ENCODE results near the gene MISP3.

The MISP3 gene

DNA sequence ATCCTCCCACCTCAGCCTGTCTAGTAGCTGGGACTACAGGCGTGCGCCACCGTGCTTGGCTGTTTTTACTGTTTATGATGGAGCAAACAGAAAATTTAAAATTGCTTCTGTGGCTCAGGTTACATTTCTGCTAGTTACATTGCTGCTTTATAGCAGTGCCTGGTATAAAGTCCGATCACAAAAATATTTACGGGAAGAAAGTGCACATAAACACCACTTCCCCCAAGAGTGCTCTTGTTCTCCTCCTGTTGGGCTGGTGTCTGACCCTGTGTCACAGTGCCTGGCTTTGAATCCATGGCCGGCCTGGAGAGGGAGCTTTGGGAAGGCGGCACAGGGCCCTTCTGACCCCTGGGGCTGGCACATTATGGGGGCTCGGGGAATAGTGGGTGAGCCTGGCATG, 33.1 kb downstream of the MISP3 start:
- Histone ChIP-seq H3K79me1 (ENCODE audit: low read length) (no peaks in the 10 kb centered on the region), H3K79me2 (ENCODE audit: control insufficient read depth, insufficient read depth, low read length) (no peaks in the 10 kb centered on the region), H3K9ac (ENCODE audit: low read length) (no peak overlapping the region), H2BK15ac (replicated peaks; ENCODE audit: low read depth) (no peak overlapping the region), H3K56ac (ENCODE audit: low read length) (no peak overlapping the region), H3K4me3 (ENCODE audit: low read length) (no peak overlapping the region), H3K18ac (ENCODE audit: low read length) (no peak overlapping the region), H4K5ac (ENCODE audit: low read length) (no peak overlapping the region), H3K27me3 (ENCODE audit: insufficient read depth, low read length, poor library complexity) (no peaks in the 10 kb centered on the region), H2BK120ac (ENCODE audit: low read depth, low read length) (no peak overlapping the region), H3K4me2 (ENCODE audit: low read length) (no peak overlapping the region), H2BK5ac (ENCODE audit: low read length) (no peak overlapping the region), H3K27ac (ENCODE audit: low read depth, low read length) (no peak overlapping the region), H3K4me1 (ENCODE audit: control insufficient read depth, low read depth, low read length) (no peaks in the 10 kb centered on the region), H4K8ac (ENCODE audit: low read depth, low read length) (no peak overlapping the region), H2AK5ac (ENCODE audit: low read length) (no peak overlapping the region), H3K36me3 (ENCODE audit: control insufficient read depth, insufficient read depth, low read length) (no peaks in the 10 kb centered on the region), H3K4ac (ENCODE audit: low read depth, low read length) (no peak overlapping the region), H3K23ac (ENCODE audit: low read length) (no peak overlapping the region)
- no peak for DNase-seq
- no CpG with 5 or more reads among the region's 8 CpGs for WGBS (ENCODE audit: extremely low coverage, insufficient coverage, low lambda C conversion rate)

- Histone ChIP-seq H2BK15ac (replicated peaks; ENCODE audit: low read depth) (no peak overlapping the region), H3K23ac (ENCODE audit: low read length) (no peak overlapping the region), H4K5ac (ENCODE audit: low read length) (no peak overlapping the region), H3K4me3 (ENCODE audit: low read length) (no peak overlapping the region), H3K56ac (ENCODE audit: low read length) (no peak overlapping the region), H3K27ac (ENCODE audit: low read depth, low read length) (no peak overlapping the region), H2AK5ac (ENCODE audit: low read length) (no peak overlapping the region), H3K18ac (ENCODE audit: low read length) (no peak overlapping the region), H3K4ac (ENCODE audit: low read depth, low read length) (no peak overlapping the region), H4K8ac (ENCODE audit: low read depth, low read length) (no peak overlapping the region), H2BK120ac (ENCODE audit: low read depth, low read length) (no peak overlapping the region), H3K27me3 (ENCODE audit: insufficient read depth, low read length, poor library complexity) (no peaks in the 10 kb centered on the region), H3K79me2 (ENCODE audit: control insufficient read depth, insufficient read depth, low read length) (no peaks in the 10 kb centered on the region), H3K79me1 (ENCODE audit: low read length) (no peaks in the 10 kb centered on the region), H3K36me3 (ENCODE audit: control insufficient read depth, insufficient read depth, low read length) (no peaks in the 10 kb centered on the region), H3K4me2 (ENCODE audit: low read length) (no peak overlapping the region), H3K9ac (ENCODE audit: low read length) (no peak overlapping the region), H3K4me1 (ENCODE audit: control insufficient read depth, low read depth, low read length) (peaks cover under 1% of the 10 kb centered on the region), H2BK5ac (ENCODE audit: low read length) (no peak overlapping the region)
- DNase-seq: no peak
- no CpG with 5 or more reads among the region's 16 CpGs for WGBS (ENCODE audit: extremely low coverage, insufficient coverage, low lambda C conversion rate)
Observed at GRCh38 chr19:14106840-14107239, 34.3 kb downstream of the MISP3 start.

DNA sequence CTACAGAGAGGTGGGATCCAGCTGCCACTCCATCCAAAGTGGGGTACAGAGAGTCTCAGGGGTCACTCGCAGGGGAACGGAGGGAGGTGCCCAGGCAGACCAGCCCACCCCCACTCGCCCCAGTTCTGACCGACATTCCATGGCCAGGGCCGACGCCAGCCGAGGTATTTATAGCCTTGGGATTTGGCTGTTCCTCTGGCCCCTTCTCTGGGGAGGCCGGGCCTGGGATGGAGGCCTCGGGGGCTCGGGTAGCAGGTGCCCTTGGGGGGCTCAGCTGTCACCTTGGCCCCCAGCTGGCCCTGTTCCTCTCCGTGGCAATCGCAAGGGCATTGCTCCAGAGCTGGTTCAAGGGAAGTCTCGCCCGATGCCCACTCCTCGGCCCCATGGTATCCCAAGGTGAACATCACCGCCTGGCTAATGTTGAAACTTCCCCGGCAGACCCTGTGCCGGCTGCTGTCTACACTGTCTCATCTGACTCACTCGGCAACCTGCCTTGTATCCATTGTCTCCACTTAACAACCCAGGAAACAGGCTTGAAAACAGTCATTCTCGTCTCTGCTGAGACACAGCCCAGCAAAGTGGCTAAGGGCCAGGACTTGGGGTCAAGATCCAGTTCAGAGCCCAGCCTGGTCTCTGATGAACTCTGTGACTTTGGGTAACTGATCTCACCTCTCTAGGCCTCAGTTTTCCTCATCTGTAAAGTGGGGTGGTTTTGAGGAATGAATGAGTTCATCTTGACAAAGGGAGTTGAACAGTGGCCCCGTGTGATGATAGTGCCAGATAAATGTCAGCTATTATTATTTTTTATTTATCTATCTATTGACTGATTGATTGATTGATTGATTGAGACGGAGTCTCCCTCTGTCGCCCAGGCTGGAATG, 35.2 kb downstream of the MISP3 start:
- Histone ChIP-seq H3K18ac (ENCODE audit: low read length) (no peak overlapping the region), H3K27ac (ENCODE audit: low read depth, low read length) (no peak overlapping the region), H3K4me3 (ENCODE audit: low read length) (no peak overlapping the region), H4K8ac (ENCODE audit: low read depth, low read length) (no peak overlapping the region), H3K4me2 (ENCODE audit: low read length) (no peak overlapping the region), H3K36me3 (ENCODE audit: control insufficient read depth, insufficient read depth, low read length) (no peaks in the 10 kb centered on the region), H3K79me2 (ENCODE audit: control insufficient read depth, insufficient read depth, low read length) (no peaks in the 10 kb centered on the region), H4K5ac (ENCODE audit: low read length) (no peak overlapping the region), H3K4me1 (ENCODE audit: control insufficient read depth, low read depth, low read length) (peaks cover 3% of the 10 kb centered on the region), H3K27me3 (ENCODE audit: insufficient read depth, low read length, poor library complexity) (no peaks in the 10 kb centered on the region), H2BK15ac (replicated peaks; ENCODE audit: low read depth) (no peak overlapping the region), H3K79me1 (ENCODE audit: low read length) (no peaks in the 10 kb centered on the region), H2AK5ac (ENCODE audit: low read length) (no peak overlapping the region), H2BK120ac (ENCODE audit: low read depth, low read length) (no peak overlapping the region), H3K56ac (ENCODE audit: low read length) (no peak overlapping the region), H3K23ac (ENCODE audit: low read length) (no peak overlapping the region), H3K4ac (ENCODE audit: low read depth, low read length) (no peak overlapping the region), H3K9ac (ENCODE audit: low read length) (no peak overlapping the region), H2BK5ac (ENCODE audit: low read length) (no peak overlapping the region)
- no CpG with 5 or more reads among the region's 23 CpGs for WGBS (ENCODE audit: extremely low coverage, insufficient coverage, low lambda C conversion rate)
- DNase-seq: peak; percentile 34

DNA sequence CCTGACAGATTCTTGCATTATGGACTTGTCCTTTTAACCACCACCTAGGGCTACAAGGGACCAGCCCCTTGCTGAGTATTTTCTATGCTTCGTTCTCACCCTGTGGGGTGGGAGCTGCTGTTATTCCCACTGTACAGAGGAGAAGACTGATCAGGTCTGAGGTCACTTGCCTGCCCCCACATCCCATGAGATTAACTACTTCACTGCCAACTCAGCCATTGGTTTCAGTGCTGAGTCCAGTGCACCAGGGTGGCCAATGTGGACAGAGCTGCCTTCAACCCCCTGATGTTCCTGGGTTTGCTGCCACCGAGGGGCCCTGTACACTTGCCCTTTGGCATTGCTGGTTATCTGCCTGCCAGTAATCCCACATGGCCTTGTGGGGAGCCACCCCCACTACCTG, 38.1 kb downstream of the MISP3 start:
- Histone ChIP-seq H3K18ac (ENCODE audit: low read length) (no peak overlapping the region), H4K5ac (ENCODE audit: low read length) (no peak overlapping the region), H3K4me1 (ENCODE audit: control insufficient read depth, low read depth, low read length) (peaks cover 7% of the 10 kb centered on the region), H3K79me2 (ENCODE audit: control insufficient read depth, insufficient read depth, low read length) (no peaks in the 10 kb centered on the region), H3K27me3 (ENCODE audit: insufficient read depth, low read length, poor library complexity) (no peaks in the 10 kb centered on the region), H3K4me2 (ENCODE audit: low read length) (no peak overlapping the region), H2BK15ac (replicated peaks; ENCODE audit: low read depth) (no peak overlapping the region), H3K23ac (ENCODE audit: low read length) (no peak overlapping the region), H2BK120ac (ENCODE audit: low read depth, low read length) (no peak overlapping the region), H3K36me3 (ENCODE audit: control insufficient read depth, insufficient read depth, low read length) (no peaks in the 10 kb centered on the region), H3K56ac (ENCODE audit: low read length) (no peak overlapping the region), H3K79me1 (ENCODE audit: low read length) (peaks cover 2% of the 10 kb centered on the region), H2BK5ac (ENCODE audit: low read length) (no peak overlapping the region), H3K9ac (ENCODE audit: low read length) (no peak overlapping the region), H3K4ac (ENCODE audit: low read depth, low read length) (no peak overlapping the region), H4K8ac (ENCODE audit: low read depth, low read length) (no peak overlapping the region), H3K4me3 (ENCODE audit: low read length) (no peak overlapping the region), H3K27ac (ENCODE audit: low read depth, low read length) (no peak overlapping the region), H2AK5ac (ENCODE audit: low read length) (no peak overlapping the region)
- no CpG with 5 or more reads among the region's 2 CpGs for WGBS (ENCODE audit: extremely low coverage, insufficient coverage, low lambda C conversion rate)
- DNase-seq: no peak

DNA sequence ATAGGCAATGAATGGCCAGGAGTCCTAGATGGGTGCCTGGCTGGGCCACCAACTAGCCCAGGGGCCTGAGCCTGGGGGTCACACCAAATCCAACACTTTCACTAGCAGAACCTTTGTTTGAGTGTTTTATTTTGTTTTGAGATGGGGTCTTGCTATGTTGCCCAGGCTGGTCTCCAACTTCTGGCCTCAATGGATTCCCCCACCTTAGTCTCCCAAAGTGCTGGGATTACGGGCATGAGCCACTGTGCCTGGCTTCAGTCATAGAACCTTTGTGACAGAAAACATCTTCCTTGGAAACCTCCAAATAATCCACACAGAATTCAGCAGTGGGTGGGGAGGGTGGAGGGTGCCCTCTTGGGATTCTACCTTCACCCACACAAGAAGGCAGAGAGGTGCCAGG, 38.9 kb downstream of the MISP3 start:
- Histone ChIP-seq H3K4me2 (ENCODE audit: low read length) (no peak overlapping the region), H3K4me1 (ENCODE audit: control insufficient read depth, low read depth, low read length) (peaks cover 7% of the 10 kb centered on the region), H3K27me3 (ENCODE audit: insufficient read depth, low read length, poor library complexity) (no peaks in the 10 kb centered on the region), H3K36me3 (ENCODE audit: control insufficient read depth, insufficient read depth, low read length) (no peaks in the 10 kb centered on the region), H2BK15ac (replicated peaks; ENCODE audit: low read depth) (no peak overlapping the region), H4K5ac (ENCODE audit: low read length) (no peak overlapping the region), H2BK120ac (ENCODE audit: low read depth, low read length) (no peak overlapping the region), H2BK5ac (ENCODE audit: low read length) (no peak overlapping the region), H3K79me2 (ENCODE audit: control insufficient read depth, insufficient read depth, low read length) (no peaks in the 10 kb centered on the region), H2AK5ac (ENCODE audit: low read length) (no peak overlapping the region), H3K56ac (ENCODE audit: low read length) (no peak overlapping the region), H3K4me3 (ENCODE audit: low read length) (no peak overlapping the region), H3K23ac (ENCODE audit: low read length) (no peak overlapping the region), H3K18ac (ENCODE audit: low read length) (no peak overlapping the region), H3K4ac (ENCODE audit: low read depth, low read length) (no peak overlapping the region), H4K8ac (ENCODE audit: low read depth, low read length) (no peak overlapping the region), H3K27ac (ENCODE audit: low read depth, low read length) (no peak overlapping the region), H3K79me1 (ENCODE audit: low read length) (peaks cover 2% of the 10 kb centered on the region), H3K9ac (ENCODE audit: low read length) (no peak overlapping the region)
- no peak for DNase-seq
- WGBS (ENCODE audit: extremely low coverage, insufficient coverage, low lambda C conversion rate): no CpG with 5 or more reads among the region's 1 CpG
